NCI-H2107 treated with DMSO at 0.1 percent for 48 hours (cell line): ENCODE measurements around the gene PIK3CA.
"Not testable (repeated sequence)": the region's sequence is repeated elsewhere in the genome, so short reads cannot be mapped to it uniquely, and the experiment has no call there.

Experiments used
- DNase-seq: peaks from one replicate; lab custom pipeline; 2025; ENCODE audit not compliant: unreplicated experiment; lab: John Stamatoyannopoulos, UW

Gene PIK3CA

GRCh38 chr3:179260949-179261765 is 113.0 kb downstream of the PIK3CA start:
- peak; percentile 46 for DNase-seq

- no peak for DNase-seq
Observed at GRCh38 chr3:179263134-179263533, 115.0 kb downstream of the PIK3CA start.

DNA sequence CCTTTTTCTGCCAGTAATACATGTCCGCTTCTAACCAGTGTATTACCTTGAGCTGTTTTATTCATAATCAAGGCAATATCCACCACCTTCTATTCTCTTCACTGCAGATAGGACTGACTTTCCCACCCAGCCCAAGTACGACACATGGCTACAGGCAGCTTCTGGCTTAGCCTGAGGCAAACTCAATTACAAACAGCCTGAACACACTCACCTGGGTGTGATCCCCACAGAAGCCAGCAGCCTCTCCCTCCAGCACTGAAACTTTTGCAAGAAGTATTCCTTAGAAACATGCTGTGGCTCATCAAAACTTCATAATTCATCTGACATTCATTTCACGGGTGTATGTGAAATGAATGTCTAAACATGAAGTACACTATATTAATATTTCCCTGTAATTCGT is 116.3 kb downstream of the PIK3CA start:
- no peak for DNase-seq

DNA sequence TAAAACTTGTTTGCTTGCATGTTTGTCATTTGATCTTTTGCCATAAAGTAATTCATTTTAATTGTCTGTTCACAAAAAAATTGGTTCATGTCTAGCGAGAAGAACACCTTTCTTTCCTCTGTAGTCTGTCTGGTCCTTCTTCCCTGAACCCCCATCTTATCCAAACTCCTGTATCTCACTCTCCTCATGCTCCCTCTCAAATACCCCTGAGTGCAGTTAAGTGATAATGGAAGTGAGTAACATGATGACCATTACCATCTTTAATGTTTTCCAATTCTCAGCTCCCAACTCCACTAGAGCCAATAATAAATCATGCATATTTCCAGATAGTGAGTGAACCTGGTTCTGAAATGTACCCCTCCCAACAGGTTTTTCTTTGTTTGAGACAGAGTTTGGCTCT is 116.9 kb downstream of the PIK3CA start:
- DNase-seq = no peak

DNA sequence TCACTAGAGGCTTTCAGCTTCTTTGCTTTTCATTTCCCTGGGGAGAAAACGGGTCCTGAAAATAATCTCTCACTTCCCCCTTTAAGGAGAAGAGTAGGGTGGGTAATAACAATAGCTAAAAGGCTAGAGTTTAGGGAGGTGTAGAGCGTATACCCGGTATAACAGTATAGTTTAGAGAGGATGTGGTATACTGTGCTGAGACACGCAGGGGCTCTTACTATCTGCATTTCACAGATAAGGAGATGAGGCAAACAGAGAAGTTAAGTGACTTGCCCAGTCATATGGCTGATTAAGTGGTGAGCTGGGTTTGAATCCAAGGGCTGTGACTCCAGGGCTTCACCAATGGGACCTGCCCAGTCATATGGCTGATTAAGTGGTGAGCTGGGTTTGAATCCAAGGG is 117.7 kb downstream of the PIK3CA start:
- DNase-seq = no peak

DNA sequence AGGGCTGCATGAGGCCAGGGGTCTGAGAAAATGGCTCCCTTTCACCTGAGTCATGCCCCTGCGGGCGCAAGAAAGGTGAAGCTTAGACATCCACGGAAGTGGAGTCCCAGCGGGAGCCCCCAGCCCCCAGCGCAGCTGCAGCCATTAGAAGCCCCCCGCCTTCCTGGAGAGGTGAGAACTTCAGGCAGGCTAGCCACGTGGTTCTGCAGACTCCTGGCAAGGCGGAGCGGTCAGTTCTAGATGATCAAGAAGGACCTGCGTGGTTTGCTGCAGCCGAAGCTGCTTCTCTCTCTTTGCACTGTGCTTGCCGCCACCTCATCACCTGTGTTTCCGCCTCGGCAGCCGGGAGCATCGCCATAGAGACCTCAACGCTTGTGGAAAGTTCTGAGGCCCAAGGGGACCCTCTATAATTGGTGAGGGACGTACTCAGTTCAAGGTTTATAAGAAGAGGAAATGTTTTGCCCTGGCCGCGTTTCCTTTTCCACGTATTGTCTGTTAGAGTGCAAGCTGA is 118.6 kb downstream of the PIK3CA start:
- no peak for DNase-seq

GRCh38 chr3:179268400-179269051 is 120.4 kb downstream of the PIK3CA start:
- DNase-seq = no peak

- DNase-seq = no peak
Observed at GRCh38 chr3:179269152-179269707, 121.1 kb downstream of the PIK3CA start.

DNA sequence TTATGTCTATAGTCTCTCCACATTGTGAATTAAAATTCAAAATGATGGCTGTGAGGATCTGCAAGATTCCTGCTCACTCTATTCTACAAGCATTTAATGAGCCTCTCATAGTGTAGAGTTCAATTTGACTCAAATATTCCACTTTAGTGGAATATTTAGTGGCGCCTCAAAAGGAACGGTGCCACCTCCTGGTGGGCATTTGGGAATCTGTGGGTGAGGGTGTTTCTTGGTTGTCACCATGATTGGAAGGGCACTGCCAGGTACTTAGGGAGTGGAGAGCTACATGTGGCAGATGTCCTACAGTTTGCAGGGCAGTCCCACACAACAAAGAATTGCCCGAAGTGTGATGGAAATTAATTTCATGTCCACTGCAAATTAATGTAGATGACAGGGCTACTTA is 124.2 kb downstream of the PIK3CA start:
- DNase-seq = peak; percentile 18

GRCh38 chr3:179274434-179274833 is 126.3 kb downstream of the PIK3CA start:
- DNase-seq = not testable (repeated sequence)

DNA sequence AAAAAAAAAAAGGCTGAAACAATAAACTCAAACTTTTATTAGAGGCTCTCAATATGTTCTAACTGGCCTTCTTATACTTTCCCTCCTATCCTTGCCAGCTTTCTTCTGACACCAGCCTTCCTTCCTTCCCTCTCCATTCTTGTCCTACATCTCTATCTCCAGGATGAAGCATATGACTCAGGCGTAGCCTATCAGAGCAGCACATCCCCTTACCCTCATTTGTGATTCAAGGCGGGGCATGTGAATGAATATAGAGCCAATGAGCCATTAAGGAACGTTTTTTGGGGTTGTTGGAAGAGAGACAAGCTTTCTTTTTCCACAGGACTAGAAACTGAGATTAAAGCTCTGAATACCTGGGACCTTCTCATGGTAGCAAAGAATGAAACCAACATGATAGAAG is 127.8 kb downstream of the PIK3CA start:
- DNase-seq = no peak

- DNase-seq = no peak
Observed at GRCh38 chr3:179276743-179277142, 128.6 kb downstream of the PIK3CA start.

GRCh38 chr3:179278151-179278550 is 130.0 kb downstream of the PIK3CA start:
- DNase-seq = no peak

DNA sequence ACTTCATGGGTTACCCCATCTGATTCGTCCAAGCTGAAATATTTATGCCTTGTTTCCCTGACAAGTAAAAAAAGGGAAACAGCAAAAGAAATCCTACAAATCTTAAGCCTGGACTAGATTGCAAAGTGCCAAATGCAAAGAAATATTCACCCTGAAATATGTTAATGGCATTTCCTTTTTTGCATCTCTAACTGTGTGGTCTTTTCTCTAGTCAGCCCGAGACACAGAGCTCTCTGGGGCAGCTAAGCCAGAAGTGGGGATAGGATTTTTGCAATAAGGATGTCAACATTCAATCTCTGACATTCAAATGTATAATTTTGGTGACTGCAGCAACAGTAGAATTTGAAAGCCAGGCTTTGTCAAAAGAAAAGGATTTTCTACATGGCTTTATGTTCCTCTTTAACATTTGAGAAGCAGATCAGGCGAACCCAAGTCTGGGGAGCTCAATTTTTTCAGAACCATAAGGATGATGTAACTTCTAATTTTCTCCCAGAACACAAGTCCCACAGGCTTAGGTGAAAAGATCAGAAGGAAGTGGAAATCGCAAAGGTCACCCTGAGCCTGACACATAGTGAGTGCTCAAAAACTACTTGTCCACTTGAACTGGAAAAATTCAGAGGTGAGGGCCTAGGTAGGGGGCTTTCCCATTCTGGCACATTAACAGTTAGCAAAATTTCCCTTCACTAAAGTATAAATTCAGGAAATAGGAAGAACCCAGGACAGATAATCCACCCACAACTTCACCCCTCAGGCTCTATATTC is 131.0 kb downstream of the PIK3CA start:
- DNase-seq = no peak

- no peak for DNase-seq
Observed at GRCh38 chr3:179279837-179280236, 131.7 kb downstream of the PIK3CA start.

DNA sequence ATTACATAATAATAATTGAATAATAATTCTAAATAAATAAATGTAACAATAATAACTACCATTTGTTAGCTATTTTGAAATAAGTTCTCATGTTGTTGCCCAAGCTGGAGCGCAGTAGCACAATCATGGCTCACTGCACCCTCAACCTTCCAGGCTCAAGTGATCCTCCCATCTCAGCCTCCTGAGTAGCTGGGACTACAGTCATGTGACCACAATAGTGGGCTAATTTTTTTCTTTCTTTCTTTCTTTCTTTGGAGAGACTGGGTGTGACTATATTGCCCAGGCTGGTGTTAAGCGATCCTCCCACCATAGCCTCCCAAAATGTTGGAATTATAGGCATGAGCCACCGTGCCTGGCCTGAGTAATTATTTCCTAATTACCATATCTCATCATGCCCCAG is 133.7 kb downstream of the PIK3CA start:
- no peak for DNase-seq

DNA sequence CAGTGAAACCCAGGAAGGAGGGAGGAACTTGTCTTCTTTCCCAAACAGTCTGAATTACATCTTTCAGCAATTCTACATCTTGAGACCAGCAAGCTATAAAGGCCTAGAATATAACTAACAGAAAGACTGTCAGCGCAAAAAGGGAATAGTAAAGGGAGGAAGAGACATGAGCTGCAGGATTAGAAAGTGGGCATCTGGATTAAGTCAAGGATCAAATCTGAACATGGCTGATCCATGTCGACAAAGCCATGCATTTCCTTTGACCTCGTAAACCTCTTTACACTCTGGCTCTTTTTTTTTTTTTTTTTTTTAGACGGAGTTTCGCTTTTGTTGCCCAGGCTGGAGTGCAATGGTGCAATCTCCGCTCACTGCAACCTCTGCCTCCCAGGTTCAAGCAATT is 138.2 kb downstream of the PIK3CA start:
- no peak for DNase-seq

DNA sequence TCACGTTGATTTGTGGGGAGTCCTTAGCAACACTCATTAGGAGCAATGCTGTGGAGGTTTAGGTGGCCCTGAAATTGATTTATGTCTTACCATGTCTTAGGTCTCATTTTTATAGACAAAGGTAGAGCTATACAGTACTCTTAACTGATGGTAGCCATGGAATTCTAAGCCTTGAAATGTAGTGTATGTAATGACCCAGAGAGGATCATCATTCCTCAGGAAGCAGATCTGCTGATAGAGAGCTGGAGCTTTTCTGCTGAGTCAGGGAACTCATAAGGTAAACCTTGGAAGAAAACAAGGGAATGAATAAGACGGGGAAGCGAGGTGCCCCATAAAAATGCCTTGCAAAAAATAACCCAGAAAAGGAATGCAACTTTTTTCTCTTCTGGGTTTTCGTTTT is 140.7 kb downstream of the PIK3CA start:
- no peak for DNase-seq

- no peak for DNase-seq
Observed at GRCh38 chr3:179289295-179289694, 141.1 kb downstream of the PIK3CA start.
